MCF 10A (cell line): Measurements from ENCODE around the gene FANCI. TPM values are rescaled to one million over a fixed set of nuclear protein-coding genes. Genes with fewer than 3 reads are reported as not detected.

ENCODE experiments used
- BruUV-seq: library from RNA; stranded (reverse); fragments of 400-500 nt; replicated peaks from 2 replicates; lab custom pipeline; 2021; lab: Mats Ljungman, UMichigan
- CTCF ChIA-PET: fragments of 300-600 bp; sonication (Branson Sonifier 250); formaldehyde crosslinking; extraction: SDS; loops from one replicate; lab custom pipeline; 2021; ENCODE audit warnings: antibody characterized with exemption, inconsistent platforms; lab: Yijun Ruan, JAX
- POLR2A ChIA-PET: fragments of 300-600, 350-650 bp; sonication (Branson Sonifier 250); formaldehyde crosslinking; extraction: SDS; loops from one replicate; lab custom pipeline; 2020; ENCODE audit warnings: antibody characterized with exemption, inconsistent platforms; lab: Yijun Ruan, JAX
- DNase-seq: peaks from one replicate; pipeline ENCODE4 v3.0.0-alpha.2; 2018; ENCODE audit not compliant: unreplicated experiment
- H3K27ac Mint-ChIP-seq: one replicate; pipeline ENCODE4 v1.8.0; 2022; ENCODE audit warnings: mild to moderate bottlenecking, low read depth, mixed read lengths; ENCODE audit not compliant: unreplicated experiment
- H3K27me3 Mint-ChIP-seq: one replicate; pipeline ENCODE4 v1.8.0; 2022; ENCODE audit warnings: mixed read lengths; ENCODE audit not compliant: insufficient read depth, unreplicated experiment
- H3K36me3 Mint-ChIP-seq: one replicate; pipeline ENCODE4 v1.8.0; 2022; ENCODE audit warnings: mild to moderate bottlenecking, moderate library complexity, mixed read lengths; ENCODE audit not compliant: insufficient read depth, unreplicated experiment
- H3K4me1 Mint-ChIP-seq: one replicate; pipeline ENCODE4 v1.8.0; 2022; ENCODE audit warnings: mixed read lengths; ENCODE audit not compliant: insufficient read depth, unreplicated experiment
- H3K4me3 Mint-ChIP-seq: one replicate; pipeline ENCODE4 v1.8.0; 2022; ENCODE audit warnings: mild to moderate bottlenecking, moderate library complexity, mixed read lengths; ENCODE audit not compliant: unreplicated experiment
- H3K9me3 Mint-ChIP-seq: one replicate; pipeline ENCODE4 v1.8.0; 2022; ENCODE audit warnings: mixed read lengths; ENCODE audit not compliant: unreplicated experiment
- intact Hi-C: fragments of 100-400 bp; cut with micrococcal nuclease; formaldehyde crosslinking; loops from 2 replicates; pipeline ENCODE4 v1.14.1; 2022
- total RNA-seq: library from RNA; stranded (reverse); gene quantifications from 2 replicates; pipeline ENCODE4 v1.2.3, GENCODE V29; 2022
- TF ChIP-seq, protein P1 (sequence below): fragments of 200-600 bp; IDR thresholded peaks from one replicate; pipeline ENCODE4 v1.8.0; 2022; ENCODE audit warnings: antibody characterized with exemption, mild to moderate bottlenecking; ENCODE audit not compliant: unreplicated experiment

Gene FANCI
- total RNA-seq, 1 experiment from 2014 or later, result 34.0 TPM

DNA sequence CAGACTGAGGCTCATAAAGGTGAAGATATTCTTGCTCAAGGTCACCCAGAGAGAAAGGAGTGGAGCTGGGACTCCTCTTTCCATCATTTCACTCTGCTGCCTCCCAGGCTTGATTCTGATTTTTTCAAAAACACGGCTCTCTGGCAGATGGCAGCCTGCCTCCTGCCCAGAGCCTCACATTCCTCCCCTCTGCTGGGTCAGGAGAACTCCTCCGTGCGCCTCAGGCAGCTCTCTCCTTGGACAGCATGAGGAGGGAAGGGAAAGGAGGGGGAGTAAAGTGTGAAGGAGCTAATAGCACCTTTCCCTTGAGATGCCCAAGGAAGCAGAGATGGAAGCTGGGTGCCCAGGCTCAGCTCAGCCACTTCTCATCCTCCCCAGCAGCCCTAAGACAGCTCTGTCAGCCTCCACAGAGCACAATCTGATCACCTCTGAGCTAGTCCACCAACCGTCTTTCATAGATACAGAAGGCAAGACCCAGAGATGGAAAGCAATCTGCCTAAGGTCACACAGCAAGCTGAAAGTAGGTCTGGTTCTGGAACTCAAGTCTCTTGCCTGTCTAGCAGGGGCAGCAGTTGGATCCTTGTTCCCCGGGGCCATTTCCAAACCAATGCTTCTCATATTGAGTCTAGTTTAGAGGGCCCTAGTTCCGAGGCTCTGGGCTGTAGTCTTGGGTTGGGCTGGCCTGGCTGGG, 25.9 kb upstream of the FANCI start:
- BruUV-seq, result no TSS peak
- Mint-ChIP-seq H3K27ac (no peak overlapping the region), H3K9me3 (no peaks in the 10 kb centered on the region), H3K27me3 (no peaks in the 10 kb centered on the region), H3K4me1 (no peaks in the 10 kb centered on the region), H3K36me3 (no peaks in the 10 kb centered on the region), H3K4me3 (no peak overlapping the region)
- intact Hi-C loops, result no loop called here
- CTCF ChIA-PET, result interaction anchor here (0.9 to 7.3 kb wide), 4 partner anchors 12 to 212 kb away, joined by 3 to 63 read pairs (median 4); no protein-coding TSS in a partner anchor
- POLR2A ChIA-PET, result no interaction called here
- TF ChIP-seq, protein P1, sequence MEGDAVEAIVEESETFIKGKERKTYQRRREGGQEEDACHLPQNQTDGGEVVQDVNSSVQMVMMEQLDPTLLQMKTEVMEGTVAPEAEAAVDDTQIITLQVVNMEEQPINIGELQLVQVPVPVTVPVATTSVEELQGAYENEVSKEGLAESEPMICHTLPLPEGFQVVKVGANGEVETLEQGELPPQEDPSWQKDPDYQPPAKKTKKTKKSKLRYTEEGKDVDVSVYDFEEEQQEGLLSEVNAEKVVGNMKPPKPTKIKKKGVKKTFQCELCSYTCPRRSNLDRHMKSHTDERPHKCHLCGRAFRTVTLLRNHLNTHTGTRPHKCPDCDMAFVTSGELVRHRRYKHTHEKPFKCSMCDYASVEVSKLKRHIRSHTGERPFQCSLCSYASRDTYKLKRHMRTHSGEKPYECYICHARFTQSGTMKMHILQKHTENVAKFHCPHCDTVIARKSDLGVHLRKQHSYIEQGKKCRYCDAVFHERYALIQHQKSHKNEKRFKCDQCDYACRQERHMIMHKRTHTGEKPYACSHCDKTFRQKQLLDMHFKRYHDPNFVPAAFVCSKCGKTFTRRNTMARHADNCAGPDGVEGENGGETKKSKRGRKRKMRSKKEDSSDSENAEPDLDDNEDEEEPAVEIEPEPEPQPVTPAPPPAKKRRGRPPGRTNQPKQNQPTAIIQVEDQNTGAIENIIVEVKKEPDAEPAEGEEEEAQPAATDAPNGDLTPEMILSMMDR, result no peak
- no peak for DNase-seq

DNA sequence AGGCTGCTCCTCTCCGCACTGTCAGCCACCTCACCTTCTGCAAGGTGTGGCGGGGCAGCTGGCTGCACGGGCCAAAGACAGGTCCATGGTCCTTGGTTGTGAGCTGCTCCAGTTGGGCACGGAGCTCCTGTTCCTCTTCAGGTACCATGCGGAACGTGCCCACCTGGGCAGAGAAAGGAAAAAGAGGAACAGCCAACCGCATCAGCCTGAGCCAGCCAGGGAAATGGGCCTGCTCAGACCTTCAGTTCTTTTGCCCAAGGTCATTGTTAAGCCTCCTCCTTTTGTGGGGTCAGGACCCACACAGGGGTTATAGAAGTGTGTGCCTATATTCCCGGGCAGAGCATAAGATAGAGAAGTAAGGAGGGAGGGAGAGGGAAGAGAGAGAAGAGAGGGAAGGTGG, 25.2 kb upstream of the FANCI start:
- no peak for DNase-seq
- Mint-ChIP-seq H3K36me3 (no peaks in the 10 kb centered on the region), H3K4me1 (no peaks in the 10 kb centered on the region), H3K9me3 (no peaks in the 10 kb centered on the region), H3K27me3 (no peaks in the 10 kb centered on the region), H3K27ac (no peak overlapping the region), H3K4me3 (no peak overlapping the region)
- no TSS peak for BruUV-seq
- intact Hi-C loops, result no loop called here
- TF ChIP-seq, protein P1, result no peak
- POLR2A ChIA-PET, result no interaction called here
- CTCF ChIA-PET, result interaction anchor here (0.9 to 7.3 kb wide), 3 partner anchors 13 to 212 kb away, joined by 3 to 63 read pairs (median 4); no protein-coding TSS in a partner anchor

DNA sequence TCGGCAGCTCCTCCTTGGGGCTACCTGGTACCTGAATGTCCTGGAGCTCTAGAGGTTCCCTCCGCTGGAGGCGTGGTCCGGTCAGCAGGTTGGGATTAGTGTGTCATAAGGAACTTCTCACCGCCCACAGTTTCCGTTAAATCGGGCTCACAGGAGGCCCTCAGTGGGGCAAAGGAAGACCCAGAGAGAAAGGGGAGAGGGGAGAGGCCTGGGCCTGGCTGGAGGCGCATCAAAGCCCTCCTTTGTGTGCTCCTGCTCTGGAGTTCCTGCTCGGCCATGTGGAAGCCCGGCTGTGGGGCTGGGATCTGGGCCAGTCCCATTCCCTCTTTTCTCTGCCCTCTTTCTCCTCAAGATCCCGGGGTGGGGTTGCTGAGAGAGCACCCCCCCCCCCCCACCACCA, 22.2 kb upstream of the FANCI start, which contains the start of gene RLBP1:
RLBP1 (minus strand) TSS at position 37 of the 400 bp plus-strand sequence. CDS start 2,604 bp downstream, outside the sequence.
- H3K27ac Mint-ChIP-seq, result no peak within 1 kb of the TSS
- TF ChIP-seq, protein P1, result no peak
- H3K4me3 Mint-ChIP-seq, result no peak within 1 kb of the TSS
- ChIA-PET CTCF (interaction anchor here (0.6 to 7.3 kb wide), 3 partner anchors 16 to 34 kb away, joined by 3 to 63 read pairs (median 9); no protein-coding TSS in a partner anchor), POLR2A (no interaction called here)
- no peaks in the 10 kb centered on the region for H3K27me3 Mint-ChIP-seq
- peak; percentile 49 for DNase-seq
- no peaks in the 10 kb centered on the region for H3K9me3 Mint-ChIP-seq
- no TSS peak for BruUV-seq
- H3K4me1 Mint-ChIP-seq, result no peaks in the 10 kb centered on the region
- intact Hi-C loops, result no loop called here
- no peaks in the 10 kb centered on the region for H3K36me3 Mint-ChIP-seq

GRCh38 chr15:89225588-89225987, 18.2 kb upstream of the FANCI start:
- no peaks in the 10 kb centered on the region for H3K36me3 Mint-ChIP-seq
- POLR2A ChIA-PET, result no interaction called here
- TF ChIP-seq, protein P1, result no peak
- H3K27ac Mint-ChIP-seq, result no peak overlapping the region
- no peak for DNase-seq
- no peaks in the 10 kb centered on the region for H3K27me3 Mint-ChIP-seq
- H3K4me1 Mint-ChIP-seq, result peaks cover 2% of the 10 kb centered on the region
- no peak overlapping the region for H3K4me3 Mint-ChIP-seq
- intact Hi-C loops, result no loop called here
- CTCF ChIA-PET, result no interaction called here
- H3K9me3 Mint-ChIP-seq, result no peaks in the 10 kb centered on the region
- BruUV-seq, result no TSS peak
